Endothelial cell (in vitro differentiated cells): ENCODE results near the gene DDX23. TPM values are rescaled to one million over a fixed set of nuclear protein-coding genes. Genes with fewer than 3 reads are reported as not detected.
"Not testable (repeated sequence)": the region's sequence is repeated elsewhere in the genome, so short reads cannot be mapped to it uniquely, and the experiment has no call there.

Experiments used
- DNase-seq: peaks from one replicate; pipeline ENCODE4 v3.0.0; 2021; ENCODE audit warnings: low spot score
- H3K27ac Mint-ChIP-seq: one replicate; pipeline ENCODE4 v1.8.0; 2021; ENCODE audit warnings: mixed read lengths, inconsistent platforms; ENCODE audit not compliant: unreplicated experiment
- H3K27me3 Mint-ChIP-seq: one replicate; pipeline ENCODE4 v1.8.0; 2021; ENCODE audit warnings: mild to moderate bottlenecking, moderate library complexity, mixed read lengths, inconsistent platforms; ENCODE audit not compliant: unreplicated experiment
- H3K36me3 Mint-ChIP-seq: one replicate; pipeline ENCODE4 v1.8.0; 2021; ENCODE audit warnings: mild to moderate bottlenecking, low read depth, mixed read lengths, inconsistent platforms; ENCODE audit not compliant: unreplicated experiment
- H3K4me1 Mint-ChIP-seq: one replicate; pipeline ENCODE4 v1.8.0; 2021; ENCODE audit warnings: mild to moderate bottlenecking, mixed read lengths, inconsistent platforms; ENCODE audit not compliant: unreplicated experiment
- H3K4me3 Mint-ChIP-seq: one replicate; pipeline ENCODE4 v1.8.0; 2021; ENCODE audit warnings: mild to moderate bottlenecking, mixed read lengths, inconsistent platforms; ENCODE audit not compliant: unreplicated experiment
- H3K9me3 Mint-ChIP-seq: one replicate; pipeline ENCODE4 v1.8.0; 2021; ENCODE audit warnings: mixed read lengths, inconsistent platforms; ENCODE audit not compliant: unreplicated experiment
- CTCF ChIP-seq: fragments of 200-600 bp; sonication (generic); IDR thresholded peaks from one replicate; pipeline ENCODE4 v1.5.0; 2021; ENCODE audit warnings: antibody characterized with exemption; ENCODE audit not compliant: unreplicated experiment
- total RNA-seq: library from RNA; stranded (reverse); fragmentation: NEBNext Ultra II Directional; extraction: Animal tissue kit (Norgen Biotek cat#: 25700); gene quantifications from one replicate; pipeline ENCODE4 v1.2.1, GENCODE V29; 2021; ENCODE audit not compliant: unreplicated experiment

The DDX23 gene
- total RNA-seq, 1 donor from 2014 or later, result 96.2 TPM

DNA sequence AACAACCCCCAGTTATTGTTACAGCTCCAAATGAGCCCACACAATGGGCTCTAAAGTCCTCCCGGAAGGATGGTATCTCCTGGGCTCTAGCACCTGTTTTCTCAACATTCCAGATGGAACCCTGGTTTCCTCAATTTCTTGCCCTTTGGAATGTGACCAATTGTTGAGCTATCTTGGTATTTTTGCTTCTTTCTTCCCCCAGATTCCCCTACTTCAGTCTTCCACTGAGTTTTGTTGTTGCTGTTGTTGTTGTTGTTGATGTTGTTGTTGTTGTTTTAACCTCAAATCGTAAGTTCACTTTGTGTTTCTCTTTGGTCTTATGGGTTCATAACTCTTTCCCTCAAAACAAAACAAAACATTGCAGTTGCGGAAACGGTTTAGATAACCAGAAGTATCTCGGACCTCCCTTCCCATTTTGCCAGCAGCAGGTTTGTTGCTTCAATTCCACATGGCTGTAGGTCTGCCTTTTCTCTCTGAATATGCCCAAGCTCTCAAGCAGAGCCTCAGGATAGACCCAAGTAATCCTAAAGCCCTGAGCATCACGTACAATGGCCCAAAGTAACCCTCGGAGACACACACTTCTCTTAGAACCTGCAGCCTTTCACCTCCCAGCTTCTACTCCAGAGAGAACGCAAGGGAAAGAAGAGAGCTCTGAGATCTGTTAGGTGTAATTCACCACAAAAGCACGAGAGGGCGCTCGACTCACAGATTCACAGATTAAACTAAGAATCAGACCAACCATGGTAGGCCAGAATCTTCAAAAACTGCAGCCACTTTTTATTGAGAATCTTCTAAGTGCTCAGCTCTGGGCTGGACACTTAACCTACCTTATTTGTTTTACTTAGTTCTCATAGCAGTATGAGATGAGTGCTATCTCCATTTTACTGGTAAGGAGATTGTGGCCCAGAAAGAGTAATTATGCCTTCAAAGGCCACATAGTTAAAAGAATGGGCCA lies 1.0 kb upstream of the DDX23 start:
- Mint-ChIP-seq H3K4me3 (peak overlapping the region; percentile 97), H3K4me1 (peaks cover 23% of the 10 kb centered on the region), H3K36me3 (peaks cover 9% of the 10 kb centered on the region), H3K27ac (peak overlapping the region; percentile 88), H3K27me3 (peaks cover 3% of the 10 kb centered on the region), H3K9me3 (no peaks in the 10 kb centered on the region)
- peak; percentile 98 for TF ChIP-seq CTCF
- peak; percentile 88 for DNase-seq

DNA sequence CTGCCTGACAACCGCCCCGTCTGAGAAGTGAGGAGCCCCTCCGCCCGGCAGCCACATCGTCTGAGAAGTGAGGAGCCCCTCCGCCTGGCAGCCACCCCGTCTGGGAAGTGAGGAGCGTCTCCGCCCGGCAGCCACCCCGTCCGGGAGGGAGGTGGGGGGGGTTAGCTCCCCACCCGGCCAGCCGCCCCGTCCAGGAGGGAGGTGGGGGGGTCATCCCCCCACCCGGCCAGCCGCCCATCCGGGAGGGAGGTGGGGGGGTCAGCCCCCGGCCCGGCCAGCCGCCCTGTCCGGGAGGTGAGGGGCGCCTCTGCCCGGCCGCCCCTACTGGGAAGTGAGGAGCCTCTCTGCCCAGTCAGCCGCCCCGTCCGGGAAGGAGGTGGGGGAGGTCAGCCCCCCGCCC lies 9.9 kb downstream of the DDX23 start:
- not testable (repeated sequence) for H3K9me3 Mint-ChIP-seq, H3K27me3 Mint-ChIP-seq, H3K27ac Mint-ChIP-seq, DNase-seq, H3K4me1 Mint-ChIP-seq, H3K4me3 Mint-ChIP-seq
- H3K36me3 Mint-ChIP-seq, result peaks cover 41% of the 10 kb centered on the region

- Mint-ChIP-seq H3K9me3 (no peaks in the 10 kb centered on the region), H3K4me3 (peak overlapping the region; percentile 2), H3K27ac (no peak overlapping the region), H3K4me1 (peaks cover 4% of the 10 kb centered on the region), H3K36me3 (peaks cover 54% of the 10 kb centered on the region), H3K27me3 (no peaks in the 10 kb centered on the region)
- DNase-seq, result no peak
- no peak for TF ChIP-seq CTCF
Observed at GRCh38 chr12:48838048-48838447, 13.9 kb downstream of the DDX23 start.

GRCh38 chr12:48832321-48833060 lies 19.5 kb downstream of the DDX23 start:
- Mint-ChIP-seq H3K9me3 (no peaks in the 10 kb centered on the region), H3K4me3 (no peak overlapping the region), H3K27ac (no peak overlapping the region), H3K36me3 (peaks cover 64% of the 10 kb centered on the region), H3K4me1 (no peaks in the 10 kb centered on the region), H3K27me3 (peaks cover 7% of the 10 kb centered on the region)
- TF ChIP-seq CTCF, result no peak
- DNase-seq, result no peak

- TF ChIP-seq CTCF, result no peak
- Mint-ChIP-seq H3K9me3 (no peaks in the 10 kb centered on the region), H3K4me3 (peak overlapping the region; percentile 63), H3K36me3 (peaks cover 55% of the 10 kb centered on the region), H3K4me1 (no peaks in the 10 kb centered on the region), H3K27ac (no peak overlapping the region), H3K27me3 (peaks cover 11% of the 10 kb centered on the region)
- DNase-seq, result no peak
Observed at GRCh38 chr12:48831257-48831656, 20.7 kb downstream of the DDX23 start.
